Endothelial cell of hepatic sinusoid (primary cell): ENCODE measurements around the gene KAZN.

Experiments
- in situ Hi-C: cut with HindIII; loops from 2 replicates; pipeline ENCODE4 v1.10.0; 2017; ENCODE audit warnings: low sequenced_read_pairs

The KAZN gene

GRCh38 chr1:14598498-14599182, at the start of gene KAZN:
TSS of gene KAZN (plus strand) at chr1:14598685.
- in situ Hi-C loops, result loop anchor here (25.0 kb wide), 1 partner anchor 464 kb away; no protein-coding TSS in a partner anchor

- in situ Hi-C loops, result no loop called here
Observed at GRCh38 chr1:14549897-14550620, 48.4 kb upstream of the KAZN start.

GRCh38 chr1:14551386-14551785, 47.1 kb upstream of the KAZN start:
- in situ Hi-C loops, result no loop called here

DNA sequence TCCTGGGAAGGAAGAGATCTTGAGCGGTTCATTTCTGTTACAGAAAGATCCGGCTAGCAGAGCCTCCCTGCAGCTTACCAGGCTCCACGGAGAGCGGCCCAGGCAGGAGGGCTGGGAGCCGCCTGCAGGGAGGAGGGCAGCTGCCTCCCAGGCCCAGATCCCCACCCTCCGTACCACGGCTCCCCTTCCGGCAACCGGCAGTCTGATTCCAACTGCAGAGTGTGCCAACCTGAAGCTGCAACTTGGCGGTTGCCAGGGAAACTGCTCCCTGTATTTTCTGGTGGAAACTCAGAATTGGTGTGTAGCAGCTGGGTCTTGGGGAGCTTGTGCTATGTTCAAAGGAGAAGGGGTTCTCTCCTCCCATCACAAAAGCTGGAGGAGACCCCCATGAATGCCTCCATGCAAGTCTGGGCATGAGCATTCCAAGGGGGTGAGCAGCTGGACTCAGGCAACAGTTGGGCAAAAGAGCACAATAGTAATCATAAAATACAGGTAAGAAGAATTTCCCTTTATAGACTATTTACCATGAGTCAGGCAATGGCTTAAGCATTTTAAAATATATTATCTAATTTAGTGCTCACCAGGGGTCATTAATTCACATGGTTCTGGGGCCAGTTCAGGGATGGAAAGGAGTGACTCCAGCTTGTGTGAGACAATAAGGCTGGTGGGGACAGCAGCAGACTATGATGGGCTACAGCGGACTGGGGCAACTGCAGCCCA, 46.1 kb upstream of the KAZN start:
- in situ Hi-C loops, result no loop called here

DNA sequence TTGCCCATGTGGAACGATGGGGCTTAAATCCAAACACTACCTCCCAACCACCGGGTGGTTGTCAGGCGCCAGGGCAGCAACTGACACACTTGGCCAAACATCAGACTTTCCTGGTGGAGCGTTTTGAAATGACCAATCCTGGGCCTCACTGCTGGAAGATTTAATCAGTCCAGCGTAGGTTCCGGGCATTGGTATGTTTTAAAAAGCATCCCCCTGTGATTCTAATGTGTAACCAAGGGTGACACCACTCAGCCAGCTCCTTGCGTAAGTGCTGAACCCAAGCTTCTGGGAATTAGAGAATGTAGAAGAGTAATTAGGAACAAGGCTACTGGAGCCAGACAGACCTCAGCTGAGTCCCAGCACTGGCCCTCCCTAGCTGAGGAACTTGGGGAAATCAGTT, 44.8 kb upstream of the KAZN start:
- in situ Hi-C loops, result no loop called here

DNA sequence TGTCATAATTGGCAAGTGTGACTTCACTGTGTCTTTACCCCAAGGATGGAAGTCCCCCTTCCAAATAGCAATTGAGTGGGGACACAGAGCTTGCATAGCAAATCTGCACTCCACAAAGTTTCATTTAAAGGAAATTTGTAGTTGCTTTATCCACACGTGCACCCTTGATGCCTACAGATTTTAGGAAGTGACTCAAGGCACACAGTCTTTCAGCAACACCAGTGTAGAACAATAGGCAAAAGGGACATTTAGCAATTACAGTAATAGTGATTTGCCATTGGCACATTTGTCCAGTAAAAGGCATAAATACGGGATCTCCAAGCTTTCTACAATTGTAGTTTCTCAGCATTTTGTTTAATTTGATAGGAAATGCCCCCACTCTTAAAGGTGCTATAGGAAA, 43.4 kb upstream of the KAZN start:
- in situ Hi-C loops, result no loop called here

- in situ Hi-C loops, result loop anchor here (5.0 kb wide), 2 partner anchors 49 to 104 kb away; no protein-coding TSS in a partner anchor
Observed at GRCh38 chr1:14561014-14561693, 37.3 kb upstream of the KAZN start.

- in situ Hi-C loops, result no loop called here
Observed at GRCh38 chr1:14565090-14565489, 33.4 kb upstream of the KAZN start.

- in situ Hi-C loops, result no loop called here
Observed at GRCh38 chr1:14567056-14567455, 31.4 kb upstream of the KAZN start.

DNA sequence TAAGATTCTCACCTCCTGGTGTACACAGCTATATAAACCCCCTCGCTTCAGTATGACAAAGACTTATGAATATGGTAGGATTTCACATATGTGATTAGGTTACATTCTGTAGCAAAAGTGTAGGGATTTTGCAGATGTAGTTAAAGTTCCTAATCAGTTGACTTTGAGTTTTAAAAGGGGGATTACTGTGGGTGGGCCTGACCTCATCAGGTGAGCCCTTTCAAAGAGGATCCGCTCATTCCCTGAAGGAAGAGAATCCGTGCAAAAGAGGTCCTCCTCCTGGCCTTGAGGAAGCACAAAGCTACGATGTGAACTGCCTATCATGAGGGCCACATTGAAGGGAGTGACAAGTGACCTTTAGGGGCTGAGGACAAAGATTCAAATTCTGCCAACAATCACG, 30.6 kb upstream of the KAZN start:
- in situ Hi-C loops, result no loop called here

DNA sequence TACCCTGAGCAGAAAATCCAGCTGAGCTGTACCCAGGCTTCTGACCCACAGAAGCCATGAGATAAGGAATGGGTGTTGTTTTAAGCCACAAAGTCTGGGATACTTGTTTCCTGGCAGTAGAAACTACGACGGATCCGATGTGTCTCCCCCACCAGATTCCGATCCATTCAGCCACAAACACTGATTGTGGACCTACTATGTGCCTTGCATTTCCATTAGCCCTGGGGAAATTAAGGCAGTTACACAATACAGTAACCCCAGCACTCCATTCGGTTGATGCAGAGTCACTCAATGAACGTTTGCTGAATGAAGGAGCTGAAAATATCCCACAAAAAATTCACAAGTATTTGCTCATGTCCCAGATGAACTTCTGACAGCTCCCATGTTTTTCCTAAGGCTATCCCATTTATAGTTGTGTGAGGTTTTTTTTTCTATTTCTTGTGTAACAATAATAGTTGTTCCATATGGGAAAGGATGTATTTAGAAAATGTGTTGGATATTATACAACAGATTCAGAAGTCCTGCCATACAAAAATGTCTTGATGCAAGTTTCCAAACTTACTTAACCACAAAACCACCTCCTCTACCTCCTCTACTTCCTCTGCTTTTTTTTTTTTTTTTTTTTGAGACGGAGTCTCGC, 29.6 kb upstream of the KAZN start:
- in situ Hi-C loops, result no loop called here

GRCh38 chr1:14570514-14570913, 28.0 kb upstream of the KAZN start:
- in situ Hi-C loops, result no loop called here

- in situ Hi-C loops, result no loop called here
Observed at GRCh38 chr1:14571810-14572767, 26.4 kb upstream of the KAZN start.

- in situ Hi-C loops, result no loop called here
Observed at GRCh38 chr1:14572861-14573260, 25.6 kb upstream of the KAZN start.

DNA sequence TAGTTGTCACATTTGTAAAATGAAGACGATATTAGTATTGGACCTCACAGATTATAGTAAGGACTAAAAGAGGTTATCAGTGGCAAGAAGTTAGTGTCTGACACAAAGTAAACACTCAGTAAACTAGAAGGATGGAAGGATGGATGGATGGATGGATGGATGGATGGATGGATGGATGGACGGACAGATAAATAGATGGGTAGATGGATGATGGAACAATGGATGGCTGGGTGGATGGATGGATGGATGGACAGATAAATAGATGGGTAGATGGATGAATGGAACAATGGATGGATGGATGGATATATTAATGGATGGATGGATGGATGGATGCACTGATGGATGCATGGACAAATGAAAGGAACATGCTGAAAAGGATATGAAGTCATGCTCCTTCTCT, 22.3 kb upstream of the KAZN start:
- in situ Hi-C loops, result loop anchor here (25.0 kb wide), 1 partner anchor 486 kb away; no protein-coding TSS in a partner anchor

DNA sequence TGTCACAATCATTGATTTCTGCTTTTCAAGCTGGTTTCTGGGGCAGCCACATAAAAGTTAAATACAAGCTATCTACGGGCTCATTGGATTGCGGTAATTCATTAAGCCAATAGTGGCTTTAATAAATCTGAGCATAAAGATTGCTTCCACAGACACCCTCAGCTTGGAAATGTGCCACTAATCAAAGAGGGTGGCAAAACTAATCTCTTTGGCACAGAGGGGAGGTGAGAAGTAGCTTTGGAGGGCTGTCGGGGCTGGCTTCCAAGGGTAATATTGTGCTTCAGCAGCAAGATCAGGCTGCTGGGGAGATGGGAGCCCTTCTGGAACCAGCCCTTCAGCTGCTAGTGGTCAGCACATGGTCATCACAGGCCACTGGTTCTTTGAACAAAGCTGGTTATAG, 21.2 kb upstream of the KAZN start:
- in situ Hi-C loops, result loop anchor here (25.0 kb wide), 1 partner anchor 485 kb away; no protein-coding TSS in a partner anchor

GRCh38 chr1:14578156-14578555, 20.3 kb upstream of the KAZN start:
- in situ Hi-C loops, result loop anchor here (25.0 kb wide), 1 partner anchor 484 kb away; no protein-coding TSS in a partner anchor

DNA sequence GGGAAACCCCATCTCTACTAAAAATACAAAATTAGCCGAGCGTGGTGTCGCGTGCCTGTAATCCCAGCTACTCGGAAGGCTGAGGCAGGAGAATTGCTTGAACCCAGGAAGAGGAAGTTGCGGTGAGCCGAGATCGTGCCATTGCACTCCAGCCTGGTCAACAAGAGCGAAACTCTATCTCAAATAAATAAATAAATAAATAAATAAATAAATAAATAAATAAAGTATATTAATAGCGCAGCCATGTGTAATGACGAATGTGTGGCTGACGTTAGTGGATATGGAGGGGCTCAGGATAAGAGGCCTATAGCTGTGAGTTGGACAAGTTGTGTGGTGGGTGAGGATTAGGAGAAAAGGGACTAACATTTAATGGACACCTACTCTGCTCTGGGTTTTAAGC, 18.2 kb upstream of the KAZN start:
- in situ Hi-C loops, result loop anchor here (25.0 kb wide), 1 partner anchor 482 kb away; no protein-coding TSS in a partner anchor

GRCh38 chr1:14580986-14581385, 17.5 kb upstream of the KAZN start:
- in situ Hi-C loops, result loop anchor here (25.0 kb wide), 1 partner anchor 481 kb away; no protein-coding TSS in a partner anchor
